ENCODE results near the gene LCE2D. TPM values are rescaled to one million over a fixed set of nuclear protein-coding genes. Genes with fewer than 3 reads are reported as not detected.

The LCE2D gene
- total RNA-seq, 1 experiment from 2014 or later: not detected

- H3K4me1 ChIP-seq: no peaks in the 10 kb centered on the region
- no peak for DNase-seq
- H3K27me3 Mint-ChIP-seq (ENCODE audit: insufficient read depth, unreplicated experiment): peaks cover 19% of the 10 kb centered on the region
- H3K27ac Mint-ChIP-seq (ENCODE audit: unreplicated experiment): no peak overlapping the region
- intact Hi-C loops (cut with micrococcal nuclease; ENCODE audit: unreplicated experiment): no loop called here
- H3K9me3 ChIP-seq: no peaks in the 10 kb centered on the region
- BruUV-seq (replicated peaks): no TSS peak
- no peak overlapping the region for H3K4me3 Mint-ChIP-seq (ENCODE audit: unreplicated experiment)
- no peaks in the 10 kb centered on the region; the same call in 1 of the 2 replicates for H3K27me3 ChIP-seq (replicated peaks; ENCODE audit: control insufficient read depth, insufficient read depth, low read length)
- H3K4me1 Mint-ChIP-seq (ENCODE audit: low read depth, unreplicated experiment): no peaks in the 10 kb centered on the region
- no peaks in the 10 kb centered on the region for H3K36me3 Mint-ChIP-seq (ENCODE audit: insufficient read depth, unreplicated experiment)
- no peaks in the 10 kb centered on the region for H3K36me3 ChIP-seq (ENCODE audit: control insufficient read depth, insufficient read depth, low read length)
- TF ChIP-seq CTCF (IDR thresholded peaks at IDR 0.05; ENCODE audit: insufficient read depth in 1 of 2, low read depth in 1 of 2, low read length in 1 of 2, severe bottlenecking in 1 of 2, unreplicated experiment in 1 of 2): no peak
- H3K4me3 ChIP-seq (ENCODE audit: low read depth, low read length): no peak overlapping the region
- ChIA-PET POLR2A (no interaction called here), CTCF (no interaction called here)
- no peaks in the 10 kb centered on the region for H3K9me3 Mint-ChIP-seq (ENCODE audit: unreplicated experiment)
Observed at GRCh38 chr1:152630596-152630995, 32.6 kb upstream of the LCE2D start.

- H3K36me3 Mint-ChIP-seq (ENCODE audit: insufficient read depth, unreplicated experiment): no peaks in the 10 kb centered on the region
- ChIA-PET CTCF (no interaction called here), POLR2A (no interaction called here)
- no peak for TF ChIP-seq CTCF (IDR thresholded peaks at IDR 0.05; ENCODE audit: insufficient read depth in 1 of 2, low read depth in 1 of 2, low read length in 1 of 2, severe bottlenecking in 1 of 2, unreplicated experiment in 1 of 2)
- no peak overlapping the region for H3K4me3 Mint-ChIP-seq (ENCODE audit: unreplicated experiment)
- Histone ChIP-seq H3K36me3 (ENCODE audit: control insufficient read depth, insufficient read depth, low read length) (no peaks in the 10 kb centered on the region), H3K27me3 (replicated peaks; ENCODE audit: control insufficient read depth, insufficient read depth, low read length) (no peaks in the 10 kb centered on the region), H3K4me1 (no peaks in the 10 kb centered on the region), H3K4me3 (ENCODE audit: low read depth, low read length) (no peak overlapping the region), H3K9me3 (no peaks in the 10 kb centered on the region)
- no peaks in the 10 kb centered on the region for H3K4me1 Mint-ChIP-seq (ENCODE audit: low read depth, unreplicated experiment)
- H3K27ac Mint-ChIP-seq (ENCODE audit: unreplicated experiment): no peak overlapping the region
- intact Hi-C loops (cut with micrococcal nuclease; ENCODE audit: unreplicated experiment): no loop called here
- no peak for DNase-seq
- peaks cover 7% of the 10 kb centered on the region for H3K27me3 Mint-ChIP-seq (ENCODE audit: insufficient read depth, unreplicated experiment)
- BruUV-seq (replicated peaks): no TSS peak
- H3K9me3 Mint-ChIP-seq (ENCODE audit: unreplicated experiment): no peaks in the 10 kb centered on the region
Observed at GRCh38 chr1:152640351-152640750, 22.8 kb upstream of the LCE2D start.

GRCh38 chr1:152643945-152644344 lies 19.2 kb upstream of the LCE2D start:
- ChIA-PET POLR2A (no interaction called here), CTCF (interaction anchor here (0.6 to 1.2 kb wide), 2 partner anchors 10 to 83 kb away, joined by 3 read pairs; no protein-coding TSS in a partner anchor)
- Mint-ChIP-seq H3K4me1 (ENCODE audit: low read depth, unreplicated experiment) (no peaks in the 10 kb centered on the region), H3K9me3 (ENCODE audit: unreplicated experiment) (no peaks in the 10 kb centered on the region), H3K27me3 (ENCODE audit: insufficient read depth, unreplicated experiment) (peaks cover 7% of the 10 kb centered on the region), H3K36me3 (ENCODE audit: insufficient read depth, unreplicated experiment) (no peaks in the 10 kb centered on the region), H3K4me3 (ENCODE audit: unreplicated experiment) (no peak overlapping the region), H3K27ac (ENCODE audit: unreplicated experiment) (no peak overlapping the region)
- intact Hi-C loops (cut with micrococcal nuclease; ENCODE audit: unreplicated experiment): no loop called here
- Histone ChIP-seq H3K4me1 (no peaks in the 10 kb centered on the region), H3K27me3 (replicated peaks; ENCODE audit: control insufficient read depth, insufficient read depth, low read length) (no peaks in the 10 kb centered on the region), H3K4me3 (ENCODE audit: low read depth, low read length) (no peak overlapping the region), H3K36me3 (ENCODE audit: control insufficient read depth, insufficient read depth, low read length) (no peaks in the 10 kb centered on the region), H3K9me3 (no peaks in the 10 kb centered on the region)
- TF ChIP-seq CTCF (IDR thresholded peaks at IDR 0.05; ENCODE audit: insufficient read depth in 1 of 2, low read depth in 1 of 2, low read length in 1 of 2, severe bottlenecking in 1 of 2, unreplicated experiment in 1 of 2): no peak
- DNase-seq: no peak
- BruUV-seq (replicated peaks): no TSS peak

Measured in Caco-2 (cell line).